Activated CD4-positive, alpha-beta T cell treated with anti-CD3 and anti-CD28 coated beads, Interleukin-2, Interleukin-6, amounts not matched to agents 100 ng/mL and 50 ng/mL, durations not matched to agents 16 hours and 8 hours (primary cell): ENCODE data around the gene WNT9B.

ENCODE experiments used
- DNase-seq: peaks from one replicate; pipeline ENCODE4 v3.0.0-alpha.2; 2020

Gene WNT9B

GRCh38 chr17:46885415-46886309, 34.3 kb downstream of the WNT9B start:
- no peak for DNase-seq

GRCh38 chr17:46886310-46886663, 34.9 kb downstream of the WNT9B start:
- no peak for DNase-seq

- DNase-seq = no peak
These were observed 36.3 kb downstream of the WNT9B start for GRCh38 chr17:46887717-46888116.

DNA sequence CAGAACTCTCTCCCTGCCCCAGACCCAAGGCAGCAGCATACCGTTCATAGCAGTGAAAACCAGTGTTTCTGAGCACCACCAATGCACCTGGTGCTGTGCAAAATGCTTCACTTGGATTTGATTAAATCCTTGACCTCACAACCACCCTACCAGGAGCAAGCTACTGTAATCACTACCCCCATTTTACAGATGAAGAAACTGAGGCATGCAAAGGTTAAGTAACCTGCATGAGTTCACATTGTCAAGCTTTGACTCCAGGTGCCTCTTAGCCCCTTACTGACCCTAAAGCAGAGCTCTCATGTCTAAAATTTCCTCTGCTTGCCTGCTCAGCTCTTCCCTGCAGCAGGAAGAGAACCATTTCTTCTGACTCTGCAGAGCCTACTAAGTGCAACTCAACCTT, 37.3 kb downstream of the WNT9B start:
- DNase-seq = no peak

DNA sequence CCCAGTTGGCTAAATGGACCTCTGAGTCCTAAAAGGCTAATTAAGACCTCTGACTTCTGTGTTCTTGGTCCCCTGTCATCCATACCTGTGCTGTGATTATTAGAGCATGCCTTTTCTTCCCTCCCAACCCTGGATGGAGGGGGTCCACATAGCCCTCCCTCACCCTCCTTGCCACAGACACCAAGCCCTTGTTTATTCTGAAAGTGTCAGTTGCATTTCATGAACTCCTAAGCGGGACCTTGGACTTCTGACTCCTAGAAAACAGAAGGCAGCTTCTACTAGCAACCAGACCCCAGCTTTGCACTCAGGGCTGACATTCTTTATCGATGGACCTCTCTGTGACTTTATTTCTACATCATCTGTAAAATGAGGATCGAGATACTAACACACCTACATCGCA, 38.1 kb downstream of the WNT9B start:
- no peak for DNase-seq

- DNase-seq = no peak
These were observed 38.7 kb downstream of the WNT9B start for GRCh38 chr17:46889992-46890564.

DNA sequence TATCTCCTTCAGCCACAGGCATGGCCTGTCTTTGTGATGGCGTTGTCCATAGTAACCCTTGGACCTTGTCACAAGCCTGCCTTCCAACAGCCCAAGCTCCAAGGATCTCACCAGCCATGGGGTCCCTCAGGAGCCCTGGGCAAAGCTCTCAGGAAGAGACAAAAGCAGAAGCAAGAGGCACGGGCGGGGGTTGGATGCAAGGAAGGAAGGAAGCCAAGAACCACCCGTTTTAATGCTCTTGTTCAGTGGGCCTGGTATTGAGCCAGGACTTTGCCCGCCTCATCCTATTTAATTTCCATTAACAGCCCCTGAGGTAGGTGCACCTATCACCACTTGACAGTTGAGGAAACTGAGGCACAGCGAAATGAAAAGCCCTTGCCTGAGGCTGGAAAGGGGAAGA, 39.3 kb downstream of the WNT9B start:
- no peak for DNase-seq

DNA sequence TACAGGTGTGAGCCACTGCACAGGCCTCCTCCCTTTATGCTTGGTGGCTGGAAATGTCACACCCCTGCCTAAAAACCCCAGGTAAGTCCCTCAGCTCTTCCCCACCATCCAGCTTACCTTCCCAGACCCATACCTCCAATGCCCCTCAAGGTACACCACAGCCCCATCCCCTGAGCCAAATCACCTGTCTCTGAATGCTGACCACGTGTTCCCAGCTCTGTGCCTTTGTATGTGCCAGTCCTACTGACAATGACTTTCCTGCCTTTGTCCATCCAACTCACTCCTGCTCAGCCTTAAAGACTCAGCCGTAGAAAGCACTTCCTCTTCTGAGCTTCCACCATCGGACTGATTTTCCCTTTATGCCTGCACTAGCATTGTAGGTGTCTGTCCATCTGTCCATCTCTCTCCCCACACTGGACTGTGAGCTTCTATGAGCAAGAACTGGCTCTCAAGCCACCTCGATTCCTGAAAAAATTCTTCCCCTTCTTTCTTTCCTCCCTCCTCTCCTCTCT, 40.9 kb downstream of the WNT9B start:
- DNase-seq = no peak

DNA sequence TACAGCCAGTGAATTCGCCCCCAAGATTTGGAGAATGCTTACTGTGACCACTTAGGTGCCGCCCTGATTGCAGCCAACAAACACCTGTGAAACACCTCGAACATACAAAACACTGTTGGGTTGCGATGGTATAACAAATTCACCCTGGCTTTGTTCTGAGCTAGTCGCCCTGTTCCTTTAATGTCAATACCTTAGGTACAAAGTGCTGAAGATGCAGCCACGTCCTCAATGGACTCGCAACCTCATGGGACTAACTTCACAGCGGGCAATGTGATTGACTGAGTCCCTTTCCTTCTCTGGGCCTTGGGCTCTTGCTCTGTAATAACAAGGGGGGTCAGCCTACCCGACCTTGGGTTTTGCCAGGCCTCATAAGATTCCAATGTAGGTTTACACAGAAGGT, 42.6 kb downstream of the WNT9B start:
- no peak for DNase-seq

GRCh38 chr17:46894476-46895151, 43.2 kb downstream of the WNT9B start:
- no peak for DNase-seq

DNA sequence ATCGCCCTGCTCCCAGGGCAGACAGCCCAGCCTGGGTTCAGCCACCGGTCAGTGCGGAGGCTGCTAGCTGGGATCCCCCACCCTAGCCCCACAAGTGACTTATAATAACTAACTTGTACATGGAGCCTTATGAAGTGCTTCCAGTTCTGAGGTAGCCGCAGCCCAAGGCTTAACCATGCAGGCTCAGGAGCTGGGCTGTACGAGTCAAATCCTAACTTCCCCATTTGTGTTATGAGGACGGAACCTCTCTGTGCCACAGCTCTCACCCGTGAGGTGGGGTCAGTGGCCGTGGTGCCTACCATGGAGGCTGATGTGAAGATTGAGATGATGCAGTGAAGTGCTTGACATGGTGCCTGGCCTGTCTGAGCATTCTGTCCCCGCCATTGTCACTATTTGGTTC, 43.8 kb downstream of the WNT9B start:
- DNase-seq = no peak

DNA sequence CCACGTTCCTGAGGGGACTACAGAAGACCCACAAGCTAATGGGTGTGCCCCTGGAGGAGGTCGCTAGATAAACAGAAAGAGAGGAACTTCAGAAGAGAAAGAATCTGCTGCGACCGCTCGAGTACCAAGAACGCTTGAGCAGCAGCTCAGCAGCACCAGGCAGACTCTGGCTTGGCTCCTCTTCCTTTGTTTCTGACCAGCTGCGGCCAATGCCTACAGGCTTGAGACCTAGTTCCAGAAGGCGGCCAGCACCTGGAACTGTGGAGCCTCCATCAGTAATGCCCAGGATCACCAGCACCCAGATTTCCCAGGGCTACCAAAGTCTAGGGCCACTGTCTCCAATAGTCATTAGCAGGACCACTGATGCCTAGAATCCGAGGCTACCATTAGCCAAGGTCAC, 45.6 kb downstream of the WNT9B start:
- DNase-seq = no peak

GRCh38 chr17:46898364-46898763, 47.0 kb downstream of the WNT9B start:
- no peak for DNase-seq

DNA sequence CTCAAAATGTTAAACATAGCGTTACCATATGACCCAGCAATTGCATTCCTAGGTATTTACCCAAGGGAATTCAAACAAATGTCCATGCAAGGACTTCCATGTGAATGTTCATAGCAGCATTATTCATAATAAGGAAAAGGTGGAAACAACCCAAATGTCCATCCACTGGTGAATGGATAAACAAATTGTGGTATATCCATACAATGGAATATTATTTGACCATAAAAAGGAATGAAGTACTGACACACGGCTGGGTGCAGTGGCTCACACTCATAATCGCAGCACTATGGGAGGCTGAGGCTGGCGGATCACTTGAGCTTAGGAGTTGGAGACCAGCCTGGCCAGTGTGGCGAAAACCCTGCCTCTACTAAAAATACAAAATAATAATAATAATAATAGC, 47.5 kb downstream of the WNT9B start:
- no peak for DNase-seq

- no peak for DNase-seq
These were observed 49.9 kb downstream of the WNT9B start for GRCh38 chr17:46901291-46901690.

GRCh38 chr17:46903762-46904672, 52.6 kb downstream of the WNT9B start:
- DNase-seq = no peak

DNA sequence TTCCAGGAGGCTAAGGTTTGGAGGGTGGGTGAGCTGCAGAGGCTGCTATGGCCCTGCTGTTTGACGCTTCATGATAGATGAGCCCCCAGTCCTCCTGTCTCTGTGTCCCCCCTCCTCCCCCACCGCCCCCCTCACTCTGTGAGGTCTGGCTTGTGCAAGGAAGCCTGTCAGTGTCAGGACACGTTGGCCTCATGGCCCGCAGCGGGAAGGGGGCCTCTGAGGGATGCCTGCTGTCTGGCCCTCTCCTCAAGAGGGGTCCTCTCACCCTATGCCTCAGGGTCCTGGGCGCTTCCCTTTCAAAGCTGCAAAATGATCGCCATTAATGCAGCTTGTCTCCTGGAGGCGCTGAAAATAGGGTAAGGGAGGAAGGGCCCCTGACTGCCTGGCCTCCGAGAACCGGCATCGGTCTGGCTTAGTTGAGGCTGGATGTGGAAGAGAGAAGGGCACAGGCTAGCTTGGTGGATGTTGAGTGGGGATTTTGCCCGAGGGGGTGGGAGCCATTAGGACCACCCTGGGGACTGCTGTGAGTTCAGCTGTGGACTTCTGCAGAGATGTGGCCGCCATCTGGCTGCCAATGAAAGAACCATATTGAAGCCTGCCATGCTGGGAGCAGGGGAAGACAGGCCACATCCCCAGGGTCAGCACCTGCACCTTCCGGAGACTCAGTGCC, 56.8 kb downstream of the WNT9B start:
- no peak for DNase-seq

DNA sequence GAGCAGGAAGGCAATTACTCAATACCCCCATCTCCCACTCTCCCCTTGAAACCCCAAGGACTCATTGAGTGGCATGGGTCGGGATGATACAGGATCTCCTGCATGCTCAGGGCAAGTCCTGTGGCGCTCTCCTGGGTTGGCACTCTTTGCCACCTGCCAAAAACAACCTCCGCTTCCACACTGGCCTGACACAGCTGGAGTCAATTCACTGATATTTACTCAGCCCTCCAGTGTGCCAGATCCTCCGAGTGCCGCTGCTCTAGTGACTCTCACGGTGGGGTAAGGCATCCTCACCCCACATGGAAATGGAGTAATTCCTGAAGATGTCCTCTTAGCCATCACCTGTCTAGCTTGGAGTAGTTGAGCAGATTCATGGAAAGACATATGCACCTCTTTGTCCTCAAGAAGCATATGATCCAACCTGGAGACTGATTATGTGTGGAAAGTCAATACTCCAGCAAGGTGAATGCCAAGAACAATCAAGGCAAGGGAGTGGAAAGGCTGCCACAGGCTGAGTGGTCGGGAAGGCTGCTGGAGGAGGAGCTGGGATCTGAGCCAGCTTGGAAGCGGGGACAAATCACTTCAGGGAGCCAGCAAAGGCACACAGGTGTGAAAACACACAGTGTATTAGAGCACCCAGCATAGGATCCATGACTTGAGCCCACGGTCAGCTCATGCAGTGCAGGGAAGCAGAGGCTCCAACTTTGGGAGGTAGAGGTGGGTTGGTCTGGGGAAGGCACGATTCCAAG, 59.0 kb downstream of the WNT9B start:
- no peak for DNase-seq

DNA sequence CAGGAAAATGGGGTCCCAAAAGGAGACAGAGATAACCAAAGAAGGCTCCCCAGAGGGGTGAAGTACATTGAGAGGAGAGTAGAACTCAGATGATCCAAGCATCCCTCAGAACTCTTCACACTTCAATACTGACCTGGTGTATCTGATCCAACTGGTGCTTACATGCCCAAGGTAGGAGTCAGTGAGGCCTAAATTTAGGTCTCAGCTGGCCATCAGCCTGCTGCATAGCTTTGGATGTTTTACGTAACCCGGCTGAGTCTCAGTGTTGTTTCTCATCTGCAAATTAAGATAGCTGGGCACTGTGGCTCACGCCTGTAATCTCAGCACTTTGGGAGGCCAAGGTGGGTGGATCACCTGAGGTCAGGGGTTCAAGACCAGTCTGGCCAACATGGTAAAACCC, 59.9 kb downstream of the WNT9B start:
- DNase-seq = no peak

DNA sequence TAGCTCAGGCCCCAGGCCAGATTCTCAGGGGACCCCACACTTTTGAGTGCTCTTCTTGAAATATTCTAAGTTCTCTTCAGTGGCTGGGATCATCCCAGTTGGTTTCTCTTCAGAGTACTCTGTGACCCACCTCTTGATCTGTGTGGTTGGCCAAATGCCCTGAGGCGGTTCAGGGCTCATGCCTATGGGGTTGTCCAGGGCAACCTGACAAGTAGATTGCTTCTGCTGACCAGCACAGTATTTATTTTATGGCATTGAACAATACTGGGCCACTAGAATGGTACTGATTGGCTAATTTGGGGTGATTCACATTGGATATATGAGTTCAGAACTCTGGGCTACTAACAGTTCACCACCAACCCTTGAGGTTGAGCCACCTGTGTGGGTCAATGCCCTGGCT, 64.2 kb downstream of the WNT9B start:
- DNase-seq = no peak

DNA sequence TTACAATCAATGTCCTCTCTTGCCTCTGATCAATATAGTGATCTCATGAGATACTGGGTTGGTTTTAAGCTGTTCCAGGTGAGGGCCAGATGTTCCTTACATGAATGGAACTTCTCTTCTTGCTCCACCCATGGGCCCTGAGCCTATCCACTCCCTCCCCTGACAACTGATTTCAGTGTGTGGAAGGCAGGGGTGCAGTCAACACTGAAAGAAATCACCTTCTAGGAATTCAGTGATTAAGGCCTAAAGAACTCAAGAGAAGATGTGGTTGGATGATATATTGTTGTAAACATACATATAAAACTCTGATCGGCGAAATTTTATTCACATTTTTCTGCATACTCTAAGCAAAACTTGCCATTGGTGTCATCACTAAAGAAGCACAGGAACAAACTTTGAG, 64.8 kb downstream of the WNT9B start:
- no peak for DNase-seq

DNA sequence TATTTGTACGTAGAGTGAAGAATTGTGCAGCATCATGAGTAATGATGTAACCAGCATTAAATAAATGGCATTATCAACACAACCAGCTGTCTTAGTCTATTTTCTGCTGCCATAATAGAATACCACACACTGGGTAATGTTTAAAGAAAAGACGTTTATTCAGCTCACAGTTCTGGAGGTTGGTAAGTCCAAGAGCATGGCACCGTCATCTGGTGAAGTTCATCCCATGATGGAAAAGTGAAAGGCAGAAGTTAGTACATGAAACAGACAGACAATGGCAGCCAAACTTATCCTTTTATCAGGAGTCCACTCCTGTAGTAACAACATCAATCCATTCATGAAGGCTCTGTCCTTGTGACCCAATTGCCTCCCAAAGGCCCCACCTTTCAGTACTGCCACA, 65.2 kb downstream of the WNT9B start:
- no peak for DNase-seq
